ENCODE measurements around the gene COL5A3. TPM values are rescaled to one million over a fixed set of nuclear protein-coding genes. Genes with fewer than 3 reads are reported as not detected.

COL5A3 gene
- total and polyA plus RNA-seq, 2 of the 13 experiments (the other 11 are each of a cell fraction or from before 2014, with no cell fraction given) = 0.02 TPM; not detected in 1

GRCh38 chr19:9981406-9982260 lies 28.7 kb downstream of the COL5A3 start:
- no TSS peak for BruUV-seq (replicated peaks)
- CTCF ChIA-PET (ENCODE audit: low intra/inter-chr PET ratio, low total read pairs) = no interaction called here

DNA sequence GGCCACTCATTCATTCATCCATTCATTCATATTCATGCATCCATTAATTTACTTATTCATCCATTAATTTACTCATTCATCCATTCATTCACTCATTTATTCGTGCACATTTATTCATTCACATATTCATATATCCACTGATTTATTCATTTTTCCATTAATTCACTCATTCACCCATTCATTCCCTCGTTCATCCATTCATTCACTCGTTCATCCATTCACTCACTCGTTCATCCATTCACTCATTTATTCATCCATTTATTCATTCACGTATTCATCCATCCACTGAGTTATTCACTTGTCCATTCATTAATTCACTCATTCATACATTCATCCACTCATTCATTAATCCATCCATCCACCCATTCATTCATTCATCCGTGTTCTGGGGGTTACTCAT lies 38.2 kb downstream of the COL5A3 start:
- intact Hi-C loops (cut with micrococcal nuclease; ENCODE audit: unreplicated experiment) (no loop called here), in situ Hi-C loops (cut with HindIII; ENCODE audit: extremely low pct_ligation_motif_present, low pct_unique_long_range_greater_than_20kb) (no loop called here)
- no peaks in the 10 kb centered on the region for H3K79me2 ChIP-seq (ENCODE audit: insufficient read depth, low read length)
- POLR2A ChIA-PET = no interaction called here
- TF ChIP-seq HOXA9 (CRISPR knock-in tag; IDR thresholded peaks at IDR 0.05; ENCODE audit: borderline replicate concordance) = no peak
- no peak overlapping the region for H3K4me2 ChIP-seq (ENCODE audit: low read depth, low read length)
- DNase-seq (ENCODE audit: low spot score) (no peak), ATAC-seq (no peak), FAIRE-seq (no peak)
- BruUV-seq (replicated peaks) = no TSS peak
- H2AFZ ChIP-seq (ENCODE audit: low read length) = no peak overlapping the region
- no peak overlapping the region for H3K9ac ChIP-seq (ENCODE audit: insufficient read depth, low read depth, low read length)
- 35% methylated on average over 6 of the region's 6 CpGs for whole genome bisulfite sequencing (ENCODE audit: low lambda C conversion rate)
- no peak overlapping the region for H3K4me3 ChIP-seq (replicated peaks in 1 of 3; ENCODE audit: insufficient read depth in 1 of 3, low read depth in 2 of 3, low read length in 3 of 3)
- H4K20me1 ChIP-seq (ENCODE audit: insufficient read depth, low read length) = peaks cover 3% of the 10 kb centered on the region; the same call in 1 of the 2 replicates
- H3K36me3 ChIP-seq (replicated peaks in 1 of 2; ENCODE audit: control insufficient read depth in 1 of 2, insufficient read depth in 2 of 2, low read length in 2 of 2) = no peaks in the 10 kb centered on the region
- no peaks in the 10 kb centered on the region for H3K9me3 ChIP-seq (ENCODE audit: low read length)
- no peaks in the 10 kb centered on the region for H3K4me1 ChIP-seq (ENCODE audit: insufficient read depth, low read length)
- CTCF ChIA-PET (ENCODE audit: low intra/inter-chr PET ratio, low total read pairs) = no interaction called here
- H3K27me3 ChIP-seq (ENCODE audit: control insufficient read depth in 1 of 2, insufficient read depth in 2 of 2, low read length in 2 of 2) = peaks cover 1 to 4% of the 10 kb centered on the region in 2 experiments; a peak in 2 of 5 replicates
- H3K27ac ChIP-seq (ENCODE audit: extremely low read length, insufficient read depth, low read length) = no peak overlapping the region

More at GRCh38 chr19:9981406-9982260, 28.7 kb downstream of the COL5A3 start:
- FAIRE-seq = no peak
- no peak overlapping the region for H3K9ac ChIP-seq (ENCODE audit: insufficient read depth, low read depth, low read length)
- no peak overlapping the region for H3K4me3 ChIP-seq (replicated peaks in 1 of 3; ENCODE audit: insufficient read depth in 1 of 3, low read depth in 2 of 3, low read length in 3 of 3)
- no peaks in the 10 kb centered on the region for H3K36me3 ChIP-seq (replicated peaks in 1 of 2; ENCODE audit: control insufficient read depth in 1 of 2, insufficient read depth in 2 of 2, low read length in 2 of 2)
- no peaks in the 10 kb centered on the region for H3K79me2 ChIP-seq (ENCODE audit: insufficient read depth, low read length)
- H3K27ac ChIP-seq (ENCODE audit: extremely low read length, insufficient read depth, low read length) = no peak overlapping the region
- no peak overlapping the region for H2AFZ ChIP-seq (ENCODE audit: low read length)
- TF ChIP-seq ZNF558 (CRISPR knock-in tag; IDR thresholded peaks at IDR 0.05; ENCODE audit: borderline replicate concordance) = no peak
- TF ChIP-seq ZNF160 (CRISPR knock-in tag; IDR thresholded peaks at IDR 0.05) = no peak
- TF ChIP-seq EED (CRISPR knock-in tag; IDR thresholded peaks at IDR 0.05) = no peak
- TF ChIP-seq, protein P1, sequence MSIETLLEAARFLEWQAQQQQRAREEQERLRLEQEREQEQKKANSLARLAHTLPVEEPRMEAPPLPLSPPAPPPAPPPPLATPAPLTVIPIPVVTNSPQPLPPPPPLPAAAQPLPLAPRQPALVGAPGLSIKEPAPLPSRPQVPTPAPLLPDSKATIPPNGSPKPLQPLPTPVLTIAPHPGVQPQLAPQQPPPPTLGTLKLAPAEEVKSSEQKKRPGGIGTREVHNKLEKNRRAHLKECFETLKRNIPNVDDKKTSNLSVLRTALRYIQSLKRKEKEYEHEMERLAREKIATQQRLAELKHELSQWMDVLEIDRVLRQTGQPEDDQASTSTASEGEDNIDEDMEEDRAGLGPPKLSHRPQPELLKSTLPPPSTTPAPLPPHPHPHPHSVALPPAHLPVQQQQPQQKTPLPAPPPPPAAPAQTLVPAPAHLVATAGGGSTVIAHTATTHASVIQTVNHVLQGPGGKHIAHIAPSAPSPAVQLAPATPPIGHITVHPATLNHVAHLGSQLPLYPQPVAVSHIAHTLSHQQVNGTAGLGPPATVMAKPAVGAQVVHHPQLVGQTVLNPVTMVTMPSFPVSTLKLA (IDR thresholded peaks at IDR 0.05) = peak; percentile 96
- TF ChIP-seq ZNF232 (CRISPR knock-in tag; IDR thresholded peaks at IDR 0.05; ENCODE audit: borderline replicate concordance) = no peak
- no peak for DNase-seq (ENCODE audit: low spot score)
- H3K4me2 ChIP-seq (ENCODE audit: low read depth, low read length) = no peak overlapping the region
- 18% methylated on average over 8 of the region's 8 CpGs for WGBS (ENCODE audit: low lambda C conversion rate)
- no peak for ATAC-seq
- in situ Hi-C loops (cut with HindIII; ENCODE audit: extremely low pct_ligation_motif_present, low pct_unique_long_range_greater_than_20kb) (no loop called here), intact Hi-C loops (cut with micrococcal nuclease; ENCODE audit: unreplicated experiment) (no loop called here)
- H3K27me3 ChIP-seq (ENCODE audit: control insufficient read depth in 1 of 2, insufficient read depth in 2 of 2, low read length in 2 of 2) = no peaks in the 10 kb centered on the region
- no peaks in the 10 kb centered on the region for H3K4me1 ChIP-seq (ENCODE audit: insufficient read depth, low read length)
- POLR2A ChIA-PET = no interaction called here
- no peaks in the 10 kb centered on the region for H4K20me1 ChIP-seq (ENCODE audit: insufficient read depth, low read length)
- H3K9me3 ChIP-seq (ENCODE audit: low read length) = no peaks in the 10 kb centered on the region
